GM12878 (cell line): Measurements from ENCODE around the gene CDK17. TPM values are rescaled to one million over a fixed set of nuclear protein-coding genes. Genes with fewer than 3 reads are reported as not detected.

Source experiments
- ATAC-seq: fragments of 200-7000 bp; cut with Tn5 transposase; 3 replicates; pipeline ENCODE4 v1.9.1; 2020; ENCODE audit warnings: mild to moderate bottlenecking, moderate library complexity
- BruUV-seq: library from RNA; stranded (reverse); fragments of 400-500 nt; replicated peaks from 2 replicates; lab custom pipeline; 2021; lab: Mats Ljungman, UMichigan
- CTCF ChIA-PET: fragments of 300-600 bp; sonication (Branson Sonifier 250); formaldehyde crosslinking; extraction: SDS; loops from one replicate; lab custom pipeline; 2021; ENCODE audit warnings: inconsistent platforms; lab: Yijun Ruan, JAX
- POLR2A ChIA-PET: fragments of 350-600 bp; formaldehyde crosslinking; extraction: SDS; loops from one replicate; lab custom pipeline; 2021; ENCODE audit warnings: inconsistent platforms; lab: Charles Lee
- RAD21 ChIA-PET: fragments of 300-600 bp; sonication (Branson Sonifier 250); formaldehyde crosslinking; loops from one replicate; lab custom pipeline; 2023; ENCODE audit warnings: antibody characterized with exemption; ENCODE audit not compliant: unreplicated experiment; lab: Charles Lee
- SMC1A ChIA-PET: fragments of 300-600 bp; sonication (Branson Sonifier 250); formaldehyde crosslinking; loops from one replicate; lab custom pipeline; 2023; ENCODE audit not compliant: unreplicated experiment, uncharacterized antibody; lab: Charles Lee
- DNase-seq: peaks from one replicate; pipeline ENCODE4 v3.0.0-alpha.2; 2011; ENCODE audit warnings: low read depth, low spot score
- FAIRE-seq: peaks from 3 replicates; lab custom pipeline; 2011; peaks lifted over from hg19 to GRCh38; lab: Jason Lieb, UNC
- H2AFZ ChIP-seq: 2 replicates; pipeline ENCODE4 v1.6.0; 2011; ENCODE audit warnings: low read depth, low read length, control low read depth; ENCODE audit not compliant: control insufficient read depth
- H3K27ac ChIP-seq: 2 replicates; pipeline ENCODE4 v1.5.1; 2011; ENCODE audit warnings: control low read depth; ENCODE audit not compliant: control insufficient read depth, insufficient read depth
- H3K27me3 ChIP-seq, 2 experiments: replicated peaks in 1 of 2; 2 replicates each; pipeline versions ENCODE4 v1.6.0 to v1.6.1; 2011; ENCODE audit warnings: low read length in 1 of 2; ENCODE audit not compliant: control insufficient read depth in 2 of 2, insufficient read depth in 2 of 2
- H3K36me3 ChIP-seq, 2 experiments: 2 replicates each; pipeline ENCODE4 v1.5.1; 2011; ENCODE audit warnings: low read length in 1 of 2; ENCODE audit not compliant: control insufficient read depth in 2 of 2, insufficient read depth in 2 of 2
- H3K4me1 ChIP-seq: 2 replicates; pipeline ENCODE4 v1.6.1; 2011; ENCODE audit warnings: mild to moderate bottlenecking, low read length, moderate library complexity, mixed read lengths; ENCODE audit not compliant: control insufficient read depth, insufficient read depth
- H3K4me2 ChIP-seq: 2 replicates; pipeline ENCODE4 v1.6.0; 2011; ENCODE audit warnings: control low read depth; ENCODE audit not compliant: control insufficient read depth, insufficient read depth
- H3K4me3 ChIP-seq: fragments of 200-600 bp; sonication (generic); 2 replicates; pipeline ENCODE4 v1.5.1; 2016
- H3K79me2 ChIP-seq: 2 replicates; pipeline ENCODE4 v1.6.0; 2011; ENCODE audit warnings: low read length; ENCODE audit not compliant: control insufficient read depth, insufficient read depth
- H3K9ac ChIP-seq: 2 replicates; pipeline ENCODE4 v1.8.0; 2011; ENCODE audit warnings: low read length, control low read depth, mixed read lengths; ENCODE audit not compliant: control insufficient read depth, insufficient read depth
- H3K9me3 ChIP-seq: replicated peaks from 3 replicates; pipeline ENCODE4 v1.5.1; 2011; ENCODE audit warnings: mild to moderate bottlenecking, low read length; ENCODE audit not compliant: control insufficient read depth, insufficient read depth
- H4K20me1 ChIP-seq: 2 replicates; pipeline ENCODE4 v1.6.0; 2011; ENCODE audit not compliant: control insufficient read depth, insufficient read depth
- SMAD1 ChIP-seq: fragments of 450-650 bp; IDR thresholded peaks from 2 replicates; pipeline ENCODE4 v1.6.1; 2018; ENCODE audit warnings: mild to moderate bottlenecking, low read depth; ENCODE audit not compliant: partially characterized antibody
- SMC3 ChIP-seq: IDR thresholded peaks from 2 replicates; pipeline ENCODE4 v1.6.1; 2011; ENCODE audit warnings: low read length, improper control_type of control experiment, borderline replicate concordance
- SRF ChIP-seq, 2 experiments: IDR thresholded peaks; 2 replicates each; pipeline ENCODE4 v1.6.1; 2011; ENCODE audit warnings: low read depth in 2 of 2, low read length in 2 of 2, mild to moderate bottlenecking in 1 of 2, moderate library complexity in 1 of 2
- WGBS: methylation state at CpG from one replicate; pipeline ENCODE4 v1.1.6; 2016; ENCODE audit warnings: low lambda C conversion rate; ENCODE audit not compliant: insufficient replicate concordance, insufficient coverage; ENCODE audit errors: missing lambda C conversion rate; 5-methylcytosine and 5-hydroxymethylcytosine counted together
- in situ Hi-C: fragments of 300-500 bp; cut with MboI; formaldehyde crosslinking; loops from 9 replicates; pipeline ENCODE4 v1.14.3; 2018; ENCODE audit warnings: mixed read lengths
- intact Hi-C: fragments of 100-400 bp; cut with micrococcal nuclease; formaldehyde crosslinking; loops from one replicate; pipeline ENCODE4 v1.14.2; 2022; ENCODE audit not compliant: unreplicated experiment
- polyA plus RNA-seq, 11 experiments: library from polyadenylated mRNA; depleted of rRNA in 4 of 11; unstranded in 6 of 11; stranded (reverse) in 5 of 11; fragments of >200 nt; fragmentation: Nextera tagmentation in 4 of 11; fragmentation: Illumina TruSeq in 1 of 11; extraction: Ambion mirVana in 4 of 11; extraction: Trizol in 1 of 11; gene quantifications; 1 replicate in 1 of 11; 2 replicates in 10 of 11; pipeline versions ENCODE4 v1.2.1 to v1.2.3, GENCODE V29; 2011 to 2016; ENCODE audit warnings: inconsistent platforms in 2 of 11, missing spikeins in 2 of 11, low read depth in 1 of 11
- total RNA-seq, 4 experiments: library from RNA; depleted of rRNA in 3 of 4; stranded (reverse); fragments of >200 nt in 3 of 4; fragmentation: Illumina TruSeq in 1 of 4; extraction: Trizol in 1 of 4; gene quantifications; 2 replicates each; pipeline versions ENCODE4 v1.2.1 to v1.2.3, GENCODE V29; 2013 to 2021

CDK17 gene
- total and polyA plus RNA-seq, 10 of the 15 experiments (the other 5 are each of a cell fraction or from before 2014, with no cell fraction given): 5.6 to 45.6 (median 18.3) TPM

GRCh38 chr12:96398424-96399119 is 1.7 kb downstream of the CDK17 start:
- TF ChIP-seq SMAD1 (peak; percentile 1), SMC3 (0 out of 2 replicates have a peak, but pooled peaks have one; percentile 2), SRF (IDR thresholded peaks at IDR 0.05; ENCODE audit: low read depth in 2 of 2, low read length in 2 of 2) (no peak)
- TF ChIP-seq, all 136 proteins: peak for 2
- Histone ChIP-seq H3K9me3 (no peaks in the 10 kb centered on the region), H3K4me2 (peak overlapping the region; percentile 67), H4K20me1 (no peaks in the 10 kb centered on the region), H3K4me3 (peak overlapping the region; percentile 92), H3K4me1 (peaks cover 9% of the 10 kb centered on the region; the same call in 1 of the 2 replicates), H3K79me2 (peaks cover 60% of the 10 kb centered on the region), H3K9ac (peak overlapping the region; percentile 78), H3K27me3 (no peaks in the 10 kb centered on the region), H2AFZ (peak overlapping the region; percentile 35), H3K27ac (peak overlapping the region; percentile 90), H3K36me3 (no peaks in the 10 kb centered on the region; a peak in 1 of 4 replicates)
- ChIA-PET SMC1A (interaction anchor here (0.6 to 6.7 kb wide), 42 partner anchors 10 to 341 kb away, joined by 3 to 50 read pairs (median 5); no protein-coding TSS in a partner anchor), CTCF (interaction anchor here (0.6 to 8.7 kb wide), 17 partner anchors 10 to 636 kb away, joined by 3 to 94 read pairs (median 5); partner anchors contain the start of gene CFAP54), POLR2A (interaction anchor here (0.5 to 4.4 kb wide), 9 partner anchors 9 to 150 kb away, joined by 3 to 30 read pairs (median 4); no protein-coding TSS in a partner anchor), RAD21 (interaction anchor here (0.6 to 9.9 kb wide), 35 partner anchors 9 to 916 kb away, joined by 3 to 130 read pairs (median 4); no protein-coding TSS in a partner anchor)
- in situ Hi-C loops (no loop called here), intact Hi-C loops (loop anchor here (1.0 to 10.0 kb wide), 5 partner anchors 36 to 181 kb away; partner anchors contain the start of gene CFAP54)
- DNase-seq: no peak
- no peak for FAIRE-seq
- WGBS: under 1% methylated on average over 9 of the region's 9 CpGs
- peak; percentile 3; the same call in 2 of the 3 replicates for ATAC-seq
- BruUV-seq: no TSS peak
